GM19468 (cell line): ENCODE results near the gene IQCM.

Experiments
- ATAC-seq: cut with Tn5 transposase; IDR thresholded peaks from one replicate; pipeline ENCODE4 v1.9.1; 2021; ENCODE audit warnings: mild to moderate bottlenecking, moderate library complexity, moderate number of reproducible peaks; ENCODE audit not compliant: unreplicated experiment; ENCODE audit errors: extremely low read depth

The IQCM gene

GRCh38 chr4:149785696-149786431 lies 29.8 kb downstream of the IQCM start:
- no peak for ATAC-seq

DNA sequence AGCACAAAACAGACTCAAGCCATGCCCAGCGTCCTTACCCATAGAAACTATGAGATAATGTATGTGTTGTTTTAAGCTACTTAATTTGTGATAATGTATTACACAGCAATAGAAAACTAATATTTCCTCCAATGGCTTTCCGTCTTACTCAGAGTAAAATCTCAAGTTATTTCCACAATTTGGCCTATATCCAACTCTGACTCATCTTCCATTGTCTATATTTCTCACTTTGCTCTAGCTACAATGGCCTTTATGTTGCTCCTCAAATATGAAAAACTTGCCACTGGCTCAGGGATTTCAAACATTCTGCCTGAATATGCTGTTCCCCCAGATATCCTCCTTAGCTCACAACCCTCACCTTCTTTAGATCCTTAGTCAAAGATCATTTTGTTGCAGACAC lies 31.6 kb downstream of the IQCM start:
- no peak for ATAC-seq

GRCh38 chr4:149781150-149781549 lies 34.5 kb downstream of the IQCM start:
- no peak for ATAC-seq

DNA sequence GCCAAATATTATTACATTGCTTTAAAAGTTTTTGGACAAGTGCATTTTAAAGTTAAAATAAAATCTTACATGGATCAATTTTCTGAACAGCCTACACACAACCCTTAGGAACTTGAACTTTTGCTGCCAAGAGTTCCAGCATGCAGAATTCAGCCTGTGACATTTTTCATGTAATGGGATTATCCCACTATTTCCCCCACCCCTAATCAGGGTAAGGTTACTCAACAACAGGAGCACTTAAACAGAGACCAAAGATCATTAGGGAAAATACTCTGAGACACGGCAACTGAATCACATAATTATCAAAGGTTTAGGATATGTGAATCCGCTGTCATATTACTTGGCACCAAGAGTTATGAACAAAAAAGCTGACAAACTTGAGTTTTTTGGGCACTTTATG lies 47.2 kb downstream of the IQCM start:
- ATAC-seq, result no peak

DNA sequence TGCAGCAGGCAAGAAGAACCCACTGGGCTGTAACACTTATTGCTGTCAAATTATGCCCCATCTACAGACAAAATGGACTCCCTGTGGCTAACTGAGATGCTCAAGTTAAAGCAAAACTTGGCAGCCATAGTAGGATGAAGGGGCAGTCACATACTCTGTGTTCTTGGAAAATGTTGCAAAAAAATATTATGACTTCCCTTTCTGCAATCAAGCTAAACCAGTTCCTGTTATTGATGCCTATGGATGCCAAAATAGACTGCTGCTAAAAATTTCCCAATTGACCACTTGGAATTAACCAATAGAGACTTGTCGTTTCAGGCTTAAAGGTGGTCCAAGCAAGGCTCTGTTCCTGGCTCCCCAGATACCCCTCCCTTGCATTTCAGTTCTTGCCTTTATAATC lies 49.5 kb downstream of the IQCM start:
- ATAC-seq, result no peak

- no peak for ATAC-seq
Observed at GRCh38 chr4:149765630-149766029, 50.0 kb downstream of the IQCM start.

DNA sequence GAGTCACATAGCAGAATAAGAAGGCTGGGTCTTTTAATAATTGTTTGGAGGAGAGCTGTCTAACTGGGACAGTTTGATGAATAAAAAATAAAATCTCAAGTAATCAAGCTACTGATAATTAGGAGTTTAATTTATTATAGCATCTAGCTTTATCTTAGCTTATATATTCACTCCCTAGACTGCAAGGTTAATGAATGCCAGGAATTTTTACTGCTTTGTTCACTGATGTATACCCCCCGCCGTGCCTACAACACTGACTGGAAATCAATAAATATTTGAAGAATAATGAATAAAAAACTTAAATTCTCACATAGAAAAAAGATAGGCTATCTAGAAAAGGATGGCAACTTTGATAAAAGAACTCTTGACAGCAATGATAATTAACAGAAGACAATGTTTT lies 59.7 kb downstream of the IQCM start:
- no peak for ATAC-seq

DNA sequence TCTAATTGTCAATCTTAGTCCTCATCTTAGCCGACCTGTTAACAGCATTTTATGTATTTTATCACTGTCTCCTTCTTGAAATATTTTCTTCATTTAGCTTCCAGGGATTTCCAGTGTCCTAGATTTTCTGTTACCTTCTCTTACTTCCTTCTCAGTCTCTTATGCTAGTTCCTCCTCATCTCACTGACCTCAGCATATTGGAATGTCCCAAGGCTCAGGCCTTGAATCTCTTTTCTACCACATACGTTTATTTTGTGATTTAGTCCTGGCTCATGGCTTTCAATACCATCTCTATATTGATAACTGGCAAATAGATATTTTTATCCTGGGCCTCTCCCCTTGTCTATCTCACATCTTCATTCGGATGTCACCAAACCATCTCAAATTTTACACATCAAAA lies 61.1 kb downstream of the IQCM start:
- ATAC-seq, result no peak

GRCh38 chr4:149752729-149753128 lies 62.9 kb downstream of the IQCM start:
- ATAC-seq, result no peak

DNA sequence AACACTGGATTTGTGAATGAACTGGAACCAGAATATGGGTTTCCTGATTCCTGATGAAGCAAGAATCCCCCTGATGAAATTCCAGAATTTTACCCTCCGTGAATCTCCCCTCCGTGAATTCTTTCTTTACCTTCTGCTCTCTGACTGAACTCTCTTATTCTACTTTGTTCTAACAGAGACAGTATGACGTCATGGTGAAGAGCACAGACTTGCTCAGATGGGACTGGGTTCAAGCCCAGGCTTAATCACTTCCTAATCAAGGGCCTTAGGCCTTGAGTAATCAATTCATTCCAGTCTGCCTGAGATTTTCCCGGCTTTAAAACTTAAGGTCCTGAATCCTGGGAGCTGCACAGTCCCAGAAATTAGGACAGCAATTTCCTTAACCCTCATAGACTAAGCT lies 64.5 kb downstream of the IQCM start:
- ATAC-seq, result no peak

DNA sequence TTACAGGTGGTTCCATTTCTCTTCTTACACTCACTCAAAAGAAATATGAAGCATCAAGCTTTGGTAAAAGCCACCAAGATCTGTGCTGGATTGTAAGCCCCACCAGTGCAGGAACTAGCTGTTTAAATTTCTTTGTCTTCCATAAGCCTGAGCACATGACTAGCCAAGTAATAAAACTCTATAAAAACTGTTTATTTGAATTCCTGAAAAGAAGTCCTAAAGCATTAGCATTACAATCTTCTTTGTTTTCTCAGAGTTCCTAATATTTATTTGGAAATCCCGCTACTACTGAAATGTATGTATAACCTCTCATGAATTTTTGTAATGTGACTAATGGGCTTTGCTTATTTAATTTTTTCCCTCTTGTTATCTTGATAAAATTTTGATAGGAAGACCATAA lies 65.9 kb downstream of the IQCM start:
- ATAC-seq, result no peak

DNA sequence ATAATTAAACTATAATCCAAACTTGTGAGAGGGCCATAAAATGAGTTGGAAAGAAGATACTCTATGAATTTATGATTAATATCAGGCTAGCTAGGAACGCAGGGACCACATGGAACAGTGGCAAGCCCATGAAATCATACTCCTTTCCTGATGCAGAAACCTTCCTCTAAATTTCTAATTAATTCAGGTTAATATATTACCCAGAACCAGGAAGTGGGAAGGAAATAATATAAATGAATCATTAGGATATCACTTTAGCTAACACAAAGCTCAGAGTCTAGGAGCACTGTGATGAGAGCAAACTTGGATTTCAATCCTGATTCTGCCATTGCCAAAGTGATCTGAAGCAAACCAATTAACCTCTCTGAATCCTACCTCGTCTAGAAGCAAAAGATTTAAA lies 68.0 kb downstream of the IQCM start:
- no peak for ATAC-seq

DNA sequence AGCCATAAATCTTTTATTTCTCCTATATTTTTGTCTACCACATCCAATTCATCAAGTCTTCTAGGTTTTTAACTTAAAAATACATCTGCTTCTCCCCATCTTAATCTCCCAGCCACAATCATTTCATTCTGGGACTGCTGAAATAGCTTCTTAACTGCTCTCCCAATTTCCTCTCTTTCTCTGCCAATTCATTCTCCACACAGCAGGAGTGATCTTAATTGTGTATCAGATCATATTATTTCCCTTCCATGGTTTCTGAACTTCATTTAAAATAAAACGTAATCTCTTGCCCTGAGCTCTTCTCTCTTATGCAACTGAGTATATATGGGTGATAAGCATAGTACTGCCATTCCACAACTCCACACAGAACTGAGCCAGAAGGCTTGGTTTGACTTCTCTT lies 69.4 kb downstream of the IQCM start:
- no peak for ATAC-seq

DNA sequence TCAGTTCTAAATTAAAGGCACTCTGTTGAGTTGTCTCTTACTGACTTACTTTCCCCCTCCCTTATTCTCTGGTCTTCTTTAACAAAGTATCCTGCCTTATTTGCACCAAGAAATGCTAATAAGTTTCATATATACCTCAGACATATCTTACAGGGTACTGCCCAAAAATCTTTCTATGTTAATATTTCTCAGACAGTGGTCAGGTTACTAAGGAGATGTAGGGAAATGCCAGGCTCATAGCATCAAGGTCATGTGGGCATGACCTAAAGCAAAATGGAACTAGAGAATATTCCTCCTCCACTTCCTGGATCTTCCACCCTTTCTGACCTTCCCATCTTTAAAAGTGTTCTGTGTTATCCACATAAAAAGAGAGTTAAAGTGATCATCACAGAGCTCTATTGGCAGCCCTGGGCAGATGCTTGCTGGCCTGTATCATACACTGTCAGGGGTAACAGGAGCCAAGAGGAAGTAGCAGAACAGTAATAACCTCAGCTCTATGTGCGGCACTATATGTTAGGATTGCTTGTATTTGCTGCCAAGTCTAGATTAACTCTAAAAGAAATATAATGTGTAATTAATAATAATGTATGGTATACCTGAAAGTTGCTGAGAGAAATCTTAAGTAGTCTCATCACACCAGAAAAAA lies 74.3 kb downstream of the IQCM start:
- ATAC-seq, result no peak

GRCh38 chr4:149738156-149738555 lies 77.5 kb downstream of the IQCM start:
- ATAC-seq, result no peak

DNA sequence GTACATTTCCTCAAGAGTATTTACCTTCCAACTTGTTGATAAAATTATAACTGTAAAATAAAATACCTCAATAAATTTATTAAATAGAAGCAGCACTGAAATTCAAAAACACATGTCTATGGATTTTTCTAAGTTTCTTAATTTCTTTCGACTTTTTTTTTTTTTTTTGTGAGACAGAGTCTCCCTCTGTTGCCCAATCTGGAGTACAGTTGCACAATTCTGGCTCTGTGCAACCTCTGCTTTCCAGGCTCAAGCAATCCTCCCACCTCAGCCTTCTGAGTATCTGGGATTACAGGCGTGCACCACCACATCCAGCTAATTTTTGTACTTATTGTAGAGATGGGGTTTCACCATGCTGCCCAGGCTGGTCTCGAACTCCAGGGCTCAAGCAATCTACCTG lies 79.8 kb downstream of the IQCM start:
- ATAC-seq, result no peak

DNA sequence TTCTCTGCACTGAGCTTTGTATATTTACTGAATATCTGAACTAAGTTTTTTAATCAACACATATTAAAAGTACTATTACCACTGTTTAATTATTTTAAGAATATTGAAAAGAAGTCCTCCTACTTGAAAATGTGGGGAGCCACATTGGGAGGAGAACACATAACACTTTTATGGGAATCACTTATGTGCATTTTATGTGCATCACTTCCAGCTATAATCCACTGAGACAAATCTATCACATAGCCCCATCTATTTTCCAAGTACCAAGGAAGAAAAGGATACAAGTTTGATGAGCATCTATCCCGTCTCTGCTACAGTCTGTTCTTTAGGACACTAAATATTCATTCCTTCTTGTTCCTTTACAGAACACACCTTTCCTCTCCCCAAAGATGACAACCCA lies 87.2 kb downstream of the IQCM start:
- no peak for ATAC-seq

DNA sequence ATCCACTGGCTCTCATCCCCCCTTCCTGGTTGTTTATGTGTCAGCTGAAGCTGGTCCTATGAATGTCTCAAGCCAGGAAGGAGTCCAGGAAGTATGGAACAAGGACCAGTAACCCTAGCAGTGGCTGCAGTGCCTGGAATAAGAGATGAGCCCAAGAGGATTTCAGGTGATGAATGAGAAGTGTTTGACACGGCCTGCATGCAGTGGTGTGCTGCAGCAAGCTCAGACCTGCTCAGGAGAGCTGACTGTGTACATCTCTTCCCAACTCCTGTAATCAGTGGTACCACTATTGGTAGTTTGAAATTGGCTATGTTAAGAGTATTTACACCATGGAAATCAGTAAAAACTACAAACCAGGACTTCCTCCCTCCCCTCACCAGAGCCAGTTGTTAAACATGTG lies 88.0 kb downstream of the IQCM start:
- ATAC-seq, result no peak

- ATAC-seq, result no peak
Observed at GRCh38 chr4:149723065-149723464, 92.6 kb downstream of the IQCM start.

DNA sequence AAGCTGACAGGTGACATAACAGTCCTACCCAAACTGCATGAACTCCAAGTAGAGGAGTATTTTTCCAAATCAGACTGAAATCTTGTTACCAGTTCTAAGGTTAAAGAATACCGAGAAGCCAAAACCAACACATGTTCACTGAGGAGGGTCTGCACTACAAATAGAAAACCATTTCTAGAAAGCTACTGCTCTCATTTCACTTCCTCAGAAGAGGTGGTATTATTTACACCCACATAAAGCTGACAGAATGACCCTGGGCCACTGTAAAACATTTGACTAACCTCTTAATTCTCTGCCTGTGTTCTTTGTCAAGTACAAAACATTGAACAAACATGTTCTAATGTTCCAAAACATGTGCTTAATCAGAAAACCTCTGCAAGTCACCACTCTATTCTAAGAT lies 95.8 kb downstream of the IQCM start:
- ATAC-seq, result no peak

DNA sequence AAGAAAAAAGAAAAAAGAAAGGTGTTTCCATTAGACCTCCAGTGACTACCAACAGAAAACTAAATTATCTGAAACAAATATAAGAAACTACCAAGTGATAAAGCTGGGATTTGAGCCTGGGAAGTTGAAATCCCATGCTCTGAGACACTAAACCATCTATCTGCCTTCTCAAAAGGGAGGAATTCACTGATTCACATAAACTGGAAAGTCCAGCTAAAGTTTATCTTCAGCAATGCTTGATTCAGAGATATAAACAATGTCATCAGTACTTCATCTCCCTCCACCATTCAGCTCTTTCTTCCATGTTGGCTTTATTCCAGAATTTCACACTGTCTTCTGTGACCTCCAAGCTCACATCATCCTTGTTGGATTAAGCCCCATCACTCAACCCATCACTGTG lies 96.3 kb downstream of the IQCM start:
- ATAC-seq, result no peak

DNA sequence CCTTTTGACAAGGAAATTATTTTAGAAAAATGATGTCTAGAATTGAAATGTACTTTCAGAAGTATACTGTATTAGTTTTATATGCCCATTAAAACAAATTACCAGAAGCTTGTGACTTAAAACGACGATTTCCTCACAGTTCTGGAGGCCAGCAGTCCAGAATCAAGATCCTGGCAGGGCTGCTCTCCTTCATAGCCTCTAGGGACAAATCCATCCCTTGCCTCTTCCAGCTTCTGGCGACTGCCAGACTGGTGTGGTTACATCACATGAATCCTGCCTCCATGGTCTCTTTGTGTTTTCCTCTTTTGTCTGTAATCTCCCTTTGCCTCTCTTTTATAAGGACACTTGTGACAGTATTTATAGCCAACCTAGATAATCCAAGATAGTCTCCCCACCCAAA lies 97.1 kb downstream of the IQCM start:
- ATAC-seq, result no peak
